Naive B cell (primary cell): ENCODE measurements around the gene CBFA2T3. TPM values are rescaled to one million over a fixed set of nuclear protein-coding genes. Genes with fewer than 3 reads are reported as not detected.

Experiments used
- ATAC-seq, 2 donors: fragments of 150-1000 bp; cut with Tn5 transposase; 2 replicates each; pipeline ENCODE4 v1.10.0; 2021; ENCODE audit warnings: low read depth in 2 of 2, mild to moderate bottlenecking in 2 of 2, moderate library complexity in 2 of 2
- DNase-seq: peaks from one replicate; pipeline ENCODE4 v3.0.0; 2022
- H3K27ac Mint-ChIP-seq, 6 donors: one replicate each; pipeline ENCODE4 v1.8.0; 2020 to 2022; ENCODE audit warnings: mild to moderate bottlenecking in 6 of 6, mixed read lengths in 6 of 6, moderate library complexity in 5 of 6, inconsistent platforms in 2 of 6
- H3K27me3 Mint-ChIP-seq, 3 donors: one replicate each; pipeline ENCODE4 v1.8.0; 2021 to 2022; ENCODE audit warnings: mixed read lengths in 3 of 3, mild to moderate bottlenecking in 1 of 3
- H3K36me3 Mint-ChIP-seq, 2 donors: one replicate each; pipeline ENCODE4 v1.8.0; 2020 to 2022; ENCODE audit warnings: mixed read lengths in 2 of 2, inconsistent platforms in 1 of 2, mild to moderate bottlenecking in 1 of 2
- H3K4me1 Mint-ChIP-seq, 3 donors: one replicate each; pipeline ENCODE4 v1.8.0; 2020 to 2022; ENCODE audit warnings: mixed read lengths in 3 of 3, inconsistent platforms in 1 of 3, mild to moderate bottlenecking in 1 of 3, moderate library complexity in 1 of 3
- H3K4me3 Mint-ChIP-seq, 8 donors: one replicate each; pipeline ENCODE4 v1.8.0; 2020 to 2022; ENCODE audit warnings: mild to moderate bottlenecking in 8 of 8, mixed read lengths in 8 of 8, moderate library complexity in 8 of 8, inconsistent platforms in 2 of 8
- H3K9me3 Mint-ChIP-seq, 7 donors: one replicate each; pipeline ENCODE4 v1.8.0; 2020 to 2022; ENCODE audit warnings: mixed read lengths in 7 of 7, mild to moderate bottlenecking in 5 of 7, inconsistent platforms in 2 of 7, moderate library complexity in 1 of 7
- polyA plus RNA-seq, 6 donors: library from polyadenylated mRNA; unstranded; fragments of 300-500 nt; fragmentation: Illumina TruSeq; gene quantifications; one replicate each; pipeline ENCODE4 v1.2.3, GENCODE V29; 2021; ENCODE audit warnings: low read depth in 6 of 6

Gene CBFA2T3
- polyA plus RNA-seq, 6 donors from 2014 or later: 0.14 to 19.0 (median 10.0) TPM

GRCh38 chr16:88847654-88848053 lies 129.4 kb downstream of the CBFA2T3 start:
- Mint-ChIP-seq H3K27me3 (no peaks in the 10 kb centered on the region), H3K4me1 (peaks cover 5 to 8% (median 6%) of the 10 kb centered on the region in 3 donors), H3K4me3 (no peak overlapping the region), H3K9me3 (no peaks in the 10 kb centered on the region), H3K27ac (peak overlapping the region in 1 of 6 donors; percentile 72), H3K36me3 (no peaks in the 10 kb centered on the region)
- no peak for ATAC-seq
- no peak for DNase-seq

GRCh38 chr16:88846088-88846487 lies 130.9 kb downstream of the CBFA2T3 start:
- no peak for ATAC-seq
- DNase-seq: no peak
- H3K36me3 Mint-ChIP-seq: no peaks in the 10 kb centered on the region

GRCh38 chr16:88844419-88845036 lies 132.5 kb downstream of the CBFA2T3 start:
- Mint-ChIP-seq H3K4me3 (no peak overlapping the region), H3K9me3 (no peaks in the 10 kb centered on the region), H3K27me3 (no peaks in the 10 kb centered on the region), H3K36me3 (no peaks in the 10 kb centered on the region), H3K4me1 (peaks cover 0 to 6% (median 0%) of the 10 kb centered on the region in 3 donors), H3K27ac (no peak overlapping the region)
- DNase-seq (no peak), ATAC-seq (no peak)

More at GRCh38 chr16:88846088-88846487, 130.9 kb downstream of the CBFA2T3 start:
- no peaks in the 10 kb centered on the region for H3K9me3 Mint-ChIP-seq
- H3K4me3 Mint-ChIP-seq: peak overlapping the region in 1 of 8 donors; percentile 42
- no peak overlapping the region for H3K27ac Mint-ChIP-seq
- H3K27me3 Mint-ChIP-seq: no peaks in the 10 kb centered on the region
- peaks cover 0 to 6% (median 0%) of the 10 kb centered on the region in 3 donors for H3K4me1 Mint-ChIP-seq

GRCh38 chr16:88843256-88843655 lies 133.8 kb downstream of the CBFA2T3 start:
- Mint-ChIP-seq H3K36me3 (no peaks in the 10 kb centered on the region), H3K27ac (peak overlapping the region in 2 of 6 donors; percentile 57 to 65), H3K9me3 (no peaks in the 10 kb centered on the region), H3K4me3 (peak overlapping the region in 1 of 8 donors; percentile 40), H3K4me1 (peaks cover 0 to 6% (median 0%) of the 10 kb centered on the region in 3 donors), H3K27me3 (no peaks in the 10 kb centered on the region)
- ATAC-seq: no peak
- DNase-seq: no peak

GRCh38 chr16:88842806-88843205 lies 134.2 kb downstream of the CBFA2T3 start:
- Mint-ChIP-seq H3K27me3 (no peaks in the 10 kb centered on the region), H3K27ac (peak overlapping the region in 2 of 6 donors; percentile 57 to 65), H3K36me3 (no peaks in the 10 kb centered on the region), H3K4me3 (no peak overlapping the region), H3K4me1 (peaks cover 0 to 6% (median 0%) of the 10 kb centered on the region in 3 donors), H3K9me3 (no peaks in the 10 kb centered on the region)
- DNase-seq (no peak), ATAC-seq (no peak)

- Mint-ChIP-seq H3K9me3 (no peaks in the 10 kb centered on the region), H3K36me3 (no peaks in the 10 kb centered on the region), H3K4me3 (no peak overlapping the region), H3K27ac (peak overlapping the region in 1 of 6 donors; percentile 69), H3K27me3 (no peaks in the 10 kb centered on the region), H3K4me1 (peaks cover 0 to 6% (median 0%) of the 10 kb centered on the region in 3 donors)
- ATAC-seq: no peak
- no peak for DNase-seq
Measured at GRCh38 chr16:88842308-88842756, 134.7 kb downstream of the CBFA2T3 start.

GRCh38 chr16:88841521-88842307 lies 135.3 kb downstream of the CBFA2T3 start:
- H3K27ac Mint-ChIP-seq: no peak overlapping the region
- no peaks in the 10 kb centered on the region for H3K27me3 Mint-ChIP-seq
- no peaks in the 10 kb centered on the region for H3K36me3 Mint-ChIP-seq
- H3K4me3 Mint-ChIP-seq: no peak overlapping the region
- H3K4me1 Mint-ChIP-seq: peaks cover 0 to 6% (median 0%) of the 10 kb centered on the region in 3 donors
- ATAC-seq (no peak), DNase-seq (no peak)
- H3K9me3 Mint-ChIP-seq: no peaks in the 10 kb centered on the region

GRCh38 chr16:88840600-88841215 lies 136.3 kb downstream of the CBFA2T3 start:
- no peak overlapping the region for H3K27ac Mint-ChIP-seq
- no peak for DNase-seq
- ATAC-seq: no peak
- H3K4me3 Mint-ChIP-seq: no peak overlapping the region
- no peaks in the 10 kb centered on the region for H3K27me3 Mint-ChIP-seq
- H3K4me1 Mint-ChIP-seq: peaks cover 0 to 6% (median 0%) of the 10 kb centered on the region in 3 donors
- H3K36me3 Mint-ChIP-seq: no peaks in the 10 kb centered on the region
- no peaks in the 10 kb centered on the region for H3K9me3 Mint-ChIP-seq

- ATAC-seq (no peak), DNase-seq (no peak)
- Mint-ChIP-seq H3K4me1 (peaks cover 0 to 6% (median 0%) of the 10 kb centered on the region in 3 donors), H3K27ac (no peak overlapping the region), H3K36me3 (no peaks in the 10 kb centered on the region), H3K27me3 (no peaks in the 10 kb centered on the region), H3K9me3 (no peaks in the 10 kb centered on the region), H3K4me3 (no peak overlapping the region)
Measured at GRCh38 chr16:88839745-88840599, 137.0 kb downstream of the CBFA2T3 start.

- Mint-ChIP-seq H3K36me3 (no peaks in the 10 kb centered on the region), H3K4me1 (peaks cover 0 to 6% (median 0%) of the 10 kb centered on the region in 3 donors)
Measured at GRCh38 chr16:88839026-88839529, 137.9 kb downstream of the CBFA2T3 start.

GRCh38 chr16:88838566-88838965 lies 138.4 kb downstream of the CBFA2T3 start:
- no peak for DNase-seq
- no peak for ATAC-seq
- Mint-ChIP-seq H3K4me3 (no peak overlapping the region), H3K27ac (no peak overlapping the region), H3K27me3 (no peaks in the 10 kb centered on the region), H3K36me3 (no peaks in the 10 kb centered on the region), H3K9me3 (no peaks in the 10 kb centered on the region), H3K4me1 (peaks cover 0 to 6% (median 1%) of the 10 kb centered on the region in 3 donors)

More at GRCh38 chr16:88839026-88839529, 137.9 kb downstream of the CBFA2T3 start:
- Mint-ChIP-seq H3K4me3 (no peak overlapping the region), H3K27ac (no peak overlapping the region), H3K9me3 (no peaks in the 10 kb centered on the region), H3K27me3 (no peaks in the 10 kb centered on the region)
- DNase-seq (no peak), ATAC-seq (no peak)

GRCh38 chr16:88837806-88838205 lies 139.2 kb downstream of the CBFA2T3 start:
- H3K4me1 Mint-ChIP-seq: peaks cover 0 to 5% (median 0%) of the 10 kb centered on the region in 3 donors

GRCh38 chr16:88836791-88837190 lies 140.2 kb downstream of the CBFA2T3 start:
- no peaks in the 10 kb centered on the region for H3K36me3 Mint-ChIP-seq
- no peak overlapping the region for H3K27ac Mint-ChIP-seq
- no peak overlapping the region for H3K4me3 Mint-ChIP-seq
- H3K4me1 Mint-ChIP-seq: peaks cover 0 to 5% (median 0%) of the 10 kb centered on the region in 3 donors
- H3K27me3 Mint-ChIP-seq: no peaks in the 10 kb centered on the region
- ATAC-seq (no peak), DNase-seq (no peak)
- no peaks in the 10 kb centered on the region for H3K9me3 Mint-ChIP-seq

More at GRCh38 chr16:88837806-88838205, 139.2 kb downstream of the CBFA2T3 start:
- no peak for DNase-seq
- Mint-ChIP-seq H3K27me3 (no peaks in the 10 kb centered on the region), H3K4me3 (no peak overlapping the region), H3K9me3 (no peaks in the 10 kb centered on the region), H3K27ac (no peak overlapping the region), H3K36me3 (no peaks in the 10 kb centered on the region)
- ATAC-seq: no peak
